Sigmoid colon (tissue), 7 donors: Measurements from ENCODE around the gene CDCA4. TPM values are rescaled to one million over a fixed set of nuclear protein-coding genes. Genes with fewer than 3 reads are reported as not detected.

Experiments
- DNase-seq: peaks from one replicate; pipeline ENCODE4 v3.0.0-alpha.2; 2019
- H3K27ac ChIP-seq, 4 donors: fragments of 200-600 bp; sonication (generic); one replicate each; pipeline ENCODE4 v1.5.1; 2016 to 2019; ENCODE audit warnings: mild to moderate bottlenecking in 1 of 4
- H3K27me3 ChIP-seq, 3 donors: fragments of 200-600 bp; sonication (generic); one replicate each; pipeline ENCODE4 v1.5.1; 2019; ENCODE audit warnings: mild to moderate bottlenecking in 1 of 3
- H3K36me3 ChIP-seq, 4 donors: fragments of 200-600 bp; sonication (generic); one replicate each; pipeline ENCODE4 v1.5.1; 2016 to 2019
- H3K4me1 ChIP-seq, 4 donors: fragments of 200-600 bp; sonication (generic); one replicate each; pipeline ENCODE4 v1.5.1; 2017 to 2019
- H3K4me3 ChIP-seq, 4 donors: fragments of 200-600 bp; sonication (generic); one replicate each; pipeline ENCODE4 v1.5.1; 2017 to 2019; ENCODE audit warnings: mild to moderate bottlenecking in 2 of 4, moderate library complexity in 1 of 4
- H3K9me3 ChIP-seq, 4 donors: fragments of 200-600 bp in 3 of 4; sonication (generic) in 3 of 4; one replicate each; pipeline versions ENCODE4 v1.5.1 to v1.6.1; 2013 to 2019
- EP300 ChIP-seq, 4 donors: sonication (generic); formaldehyde crosslinking; IDR thresholded peaks; one replicate each; pipeline ENCODE4 v1.6.1; 2017; ENCODE audit warnings: antibody characterized with exemption in 4 of 4
- POLR2A ChIP-seq, 2 donors: fragments of 450-650 bp; IDR thresholded peaks; one replicate each; pipeline ENCODE4 v1.6.1; 2016; ENCODE audit warnings: antibody characterized with exemption in 2 of 2, mild to moderate bottlenecking in 2 of 2, moderate library complexity in 2 of 2
- POLR2AphosphoS5 ChIP-seq, 4 donors: sonication (generic); formaldehyde crosslinking; IDR thresholded peaks; one replicate each; pipeline ENCODE4 v1.6.1; 2017; ENCODE audit warnings: antibody characterized with exemption in 4 of 4
- WGBS, 2 donors: extraction: QIAGEN DNeasy Blood & Tissue Kit; methylation state at CpG; one replicate each; pipeline ENCODE4 v1.1.7; 2013; 5-methylcytosine and 5-hydroxymethylcytosine counted together
- intact Hi-C: fragments of 100-400 bp; cut with DNase I; formaldehyde crosslinking; loops from one replicate; pipeline ENCODE4 v1.15.1; 2023
- polyA plus RNA-seq, 3 donors: library from polyadenylated mRNA; stranded (reverse); fragments of 200-250 nt; gene quantifications; one replicate each; pipeline ENCODE4 v1.2.3, GENCODE V29; 2013
- total RNA-seq, 4 donors: library from RNA; depleted of rRNA; stranded (reverse); fragments of >200 nt; gene quantifications; one replicate each; pipeline ENCODE4 v1.1.0, GENCODE V29; 2016
- TF ChIP-seq, protein P1 (sequence below), 4 experiments: fragments of 450-650 bp in 3 of 4; fragments of 200-600 bp in 1 of 4; IDR thresholded peaks; one replicate each; pipeline ENCODE4 v1.5.1; 2016 to 2019; ENCODE audit warnings: antibody characterized with exemption in 4 of 4, mild to moderate bottlenecking in 3 of 4, moderate library complexity in 2 of 4
- donor health status: healthy with polysubstance abuse.
- donor health status: Bipolar disorder and iron deficiency.
- donor health status: healthy.

Gene CDCA4
- total and polyA plus RNA-seq, 7 donors = 2.4 to 11.3 (median 5.4) TPM

- H3K36me3 ChIP-seq = peaks cover 0 to 43% (median 10%) of the 10 kb centered on the region in 4 donors
- H3K9me3 ChIP-seq = no peaks in the 10 kb centered on the region
- H3K4me3 ChIP-seq = no peak overlapping the region
- no peak for DNase-seq
- no peaks in the 10 kb centered on the region for H3K27me3 ChIP-seq
- no peak overlapping the region for H3K27ac ChIP-seq
- no peaks in the 10 kb centered on the region for H3K4me1 ChIP-seq
- no peak for TF ChIP-seq POLR2AphosphoS5 (IDR thresholded peaks at IDR 0.05)
- TF ChIP-seq EP300 (IDR thresholded peaks at IDR 0.05) = no peak
- TF ChIP-seq, protein P1, sequence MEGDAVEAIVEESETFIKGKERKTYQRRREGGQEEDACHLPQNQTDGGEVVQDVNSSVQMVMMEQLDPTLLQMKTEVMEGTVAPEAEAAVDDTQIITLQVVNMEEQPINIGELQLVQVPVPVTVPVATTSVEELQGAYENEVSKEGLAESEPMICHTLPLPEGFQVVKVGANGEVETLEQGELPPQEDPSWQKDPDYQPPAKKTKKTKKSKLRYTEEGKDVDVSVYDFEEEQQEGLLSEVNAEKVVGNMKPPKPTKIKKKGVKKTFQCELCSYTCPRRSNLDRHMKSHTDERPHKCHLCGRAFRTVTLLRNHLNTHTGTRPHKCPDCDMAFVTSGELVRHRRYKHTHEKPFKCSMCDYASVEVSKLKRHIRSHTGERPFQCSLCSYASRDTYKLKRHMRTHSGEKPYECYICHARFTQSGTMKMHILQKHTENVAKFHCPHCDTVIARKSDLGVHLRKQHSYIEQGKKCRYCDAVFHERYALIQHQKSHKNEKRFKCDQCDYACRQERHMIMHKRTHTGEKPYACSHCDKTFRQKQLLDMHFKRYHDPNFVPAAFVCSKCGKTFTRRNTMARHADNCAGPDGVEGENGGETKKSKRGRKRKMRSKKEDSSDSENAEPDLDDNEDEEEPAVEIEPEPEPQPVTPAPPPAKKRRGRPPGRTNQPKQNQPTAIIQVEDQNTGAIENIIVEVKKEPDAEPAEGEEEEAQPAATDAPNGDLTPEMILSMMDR (IDR thresholded peaks at IDR 0.05) = no peak
- TF ChIP-seq POLR2A (IDR thresholded peaks at IDR 0.05) = no peak
- intact Hi-C loops = no loop called here
- 89 to 90% methylated on average over 6 of the region's 6 CpGs for WGBS, 2 donors
Observed at GRCh38 chr14:104994978-104995377, 25.9 kb downstream of the CDCA4 start.

DNA sequence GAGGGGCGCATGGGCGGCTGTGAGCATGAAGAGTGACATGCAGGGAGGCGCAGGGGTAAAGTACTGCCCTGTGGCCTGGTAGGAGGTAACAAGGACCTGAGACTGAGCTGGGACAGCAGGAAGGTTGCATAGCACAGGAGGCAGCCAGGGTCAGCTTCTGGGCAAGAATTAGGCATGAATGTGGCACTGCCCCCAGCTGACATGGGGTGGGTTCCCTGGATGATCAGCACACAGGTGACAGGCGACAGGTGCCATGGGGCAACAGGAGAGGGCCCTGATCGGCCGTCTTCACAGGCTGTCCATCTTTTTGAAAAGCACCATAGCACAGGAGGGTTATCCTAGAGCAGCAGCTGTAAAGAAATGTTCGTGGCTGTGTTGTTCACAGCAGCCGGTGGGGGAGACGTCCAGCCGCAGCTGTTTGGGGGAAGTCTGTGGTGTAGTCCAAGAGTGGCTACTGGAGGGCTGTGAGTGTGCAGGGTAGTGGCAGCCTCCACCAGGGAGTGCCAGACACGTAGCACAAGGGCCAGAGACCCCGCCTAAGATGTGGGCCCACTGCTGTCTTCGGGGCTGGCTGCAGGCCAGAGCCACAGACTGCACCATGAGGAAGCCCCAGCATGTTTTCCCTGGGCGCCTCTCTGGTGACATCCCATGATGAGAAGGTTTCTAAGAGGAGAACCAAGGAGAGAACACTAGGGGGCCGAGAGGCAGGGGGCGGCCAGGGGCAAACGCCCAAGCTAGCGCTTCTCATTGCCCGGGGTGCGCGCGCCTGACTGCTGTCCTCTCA lies 26.9 kb downstream of the CDCA4 start:
- TF ChIP-seq POLR2AphosphoS5 (IDR thresholded peaks at IDR 0.05) = no peak
- no peak for TF ChIP-seq EP300 (IDR thresholded peaks at IDR 0.05)
- TF ChIP-seq, protein P1 (IDR thresholded peaks at IDR 0.05) = no peak
- TF ChIP-seq POLR2A (IDR thresholded peaks at IDR 0.05) = no peak
- no peak overlapping the region for H3K4me3 ChIP-seq
- intact Hi-C loops = no loop called here
- peaks cover 0 to 43% (median 10%) of the 10 kb centered on the region in 4 donors for H3K36me3 ChIP-seq
- no peaks in the 10 kb centered on the region for H3K9me3 ChIP-seq
- no peak for DNase-seq
- no peaks in the 10 kb centered on the region for H3K4me1 ChIP-seq
- H3K27me3 ChIP-seq = no peaks in the 10 kb centered on the region
- WGBS, 2 donors = 85 to 87% methylated on average over 22 of the region's 22 CpGs
- no peak overlapping the region for H3K27ac ChIP-seq

- no peaks in the 10 kb centered on the region for H3K27me3 ChIP-seq
- no peaks in the 10 kb centered on the region for H3K4me1 ChIP-seq
- H3K36me3 ChIP-seq = peaks cover 0 to 43% (median 10%) of the 10 kb centered on the region in 4 donors
- no peak for DNase-seq
- no peaks in the 10 kb centered on the region for H3K9me3 ChIP-seq
- intact Hi-C loops = no loop called here
- TF ChIP-seq EP300 (IDR thresholded peaks at IDR 0.05) (no peak), POLR2AphosphoS5 (IDR thresholded peaks at IDR 0.05) (no peak), POLR2A (IDR thresholded peaks at IDR 0.05) (no peak)
- TF ChIP-seq, protein P1 (IDR thresholded peaks at IDR 0.05) = no peak
- WGBS, 2 donors = 92 to 93% methylated on average over 12 of the region's 12 CpGs
- H3K27ac ChIP-seq = no peak overlapping the region
- H3K4me3 ChIP-seq = no peak overlapping the region
Observed at GRCh38 chr14:104993306-104993705, 27.6 kb downstream of the CDCA4 start.

- 92 to 97% methylated on average over 11 of the region's 11 CpGs for WGBS, 2 donors
- intact Hi-C loops = no loop called here
- H3K36me3 ChIP-seq = peaks cover 0 to 43% (median 10%) of the 10 kb centered on the region in 4 donors
Observed at GRCh38 chr14:104992501-104992900, 28.4 kb downstream of the CDCA4 start.

More at GRCh38 chr14:104992501-104992900, 28.4 kb downstream of the CDCA4 start:
- TF ChIP-seq, protein P1 (IDR thresholded peaks at IDR 0.05) = no peak
- TF ChIP-seq POLR2AphosphoS5 (IDR thresholded peaks at IDR 0.05) (no peak), POLR2A (IDR thresholded peaks at IDR 0.05) (no peak), EP300 (IDR thresholded peaks at IDR 0.05) (no peak)
- Histone ChIP-seq H3K27me3 (no peaks in the 10 kb centered on the region), H3K4me1 (no peaks in the 10 kb centered on the region), H3K27ac (no peak overlapping the region), H3K9me3 (no peaks in the 10 kb centered on the region), H3K4me3 (no peak overlapping the region)
- DNase-seq = no peak
